ENCODE data around the gene ANGEL2.

ANGEL2 gene

DNA sequence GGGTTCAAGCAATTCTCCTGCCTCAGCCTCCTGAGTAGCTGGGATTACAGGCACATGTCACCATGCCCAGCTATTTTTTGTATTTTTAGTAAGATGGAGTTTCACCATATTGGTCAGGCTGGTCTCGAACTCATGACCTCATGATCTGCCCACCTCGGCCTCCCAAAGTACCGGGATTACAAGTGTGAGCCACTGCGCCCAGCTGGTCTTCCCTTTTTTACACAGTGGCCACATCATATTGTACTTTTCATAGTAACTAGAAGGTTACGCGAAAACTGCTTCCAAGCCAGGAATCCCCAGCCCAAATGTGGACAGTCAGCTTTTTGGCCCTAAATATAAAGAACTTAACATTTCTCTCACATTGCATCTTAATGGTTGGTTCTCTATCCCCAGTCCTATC, 61.2 kb downstream of the ANGEL2 start:
- Histone ChIP-seq H3K79me1 (ENCODE audit: low read length) (peaks cover 7% of the 10 kb centered on the region), H2BK120ac (ENCODE audit: insufficient read depth, low read length, poor library complexity) (no peak overlapping the region), H3K27me3 (ENCODE audit: insufficient read depth, low read length) (peaks cover 8% of the 10 kb centered on the region), H3K14ac (ENCODE audit: low read length) (no peak overlapping the region), H3K9ac (ENCODE audit: low read length) (no peak overlapping the region), H3K27ac (ENCODE audit: low read depth, low read length) (no peak overlapping the region), H3K36me3 (ENCODE audit: control insufficient read depth in 1 of 2, insufficient read depth in 2 of 2, low read length in 2 of 2) (no peaks in the 10 kb centered on the region), H3K79me2 (ENCODE audit: control insufficient read depth, insufficient read depth, low read length, poor library complexity) (peaks cover 2% of the 10 kb centered on the region), H3K18ac (ENCODE audit: low read length) (no peak overlapping the region), H2AK5ac (ENCODE audit: low read length) (no peak overlapping the region), H4K8ac (ENCODE audit: low read depth, low read length) (no peak overlapping the region), H4K12ac (ENCODE audit: low read depth, low read length) (no peak overlapping the region), H3K4ac (ENCODE audit: low read depth, low read length) (no peak overlapping the region), H2BK5ac (ENCODE audit: low read depth, low read length, poor library complexity) (no peak overlapping the region), H2AFZ (ENCODE audit: insufficient read depth, low read length, poor library complexity) (no peak overlapping the region), H3K23ac (ENCODE audit: low read length) (no peak overlapping the region), H3K9me3 (ENCODE audit: insufficient read depth, low read depth, low read length) (no peaks in the 10 kb centered on the region), H4K91ac (ENCODE audit: low read depth, low read length) (no peak overlapping the region), H3K4me2 (ENCODE audit: low read length) (no peak overlapping the region), H3K4me1 (ENCODE audit: control insufficient read depth in 1 of 2, insufficient read depth in 2 of 2, low read length in 2 of 2) (peaks cover 15 to 23% of the 10 kb centered on the region in 2 experiments), H2BK12ac (ENCODE audit: low read length) (no peak overlapping the region), H3K4me3 (ENCODE audit: low read depth, low read length) (no peak overlapping the region)
- WGBS (ENCODE audit: extremely low coverage, insufficient coverage, insufficient read length), result no CpG with 5 or more reads among the region's 6 CpGs
- DNase-seq, result no peak

- Histone ChIP-seq H3K36me3 (ENCODE audit: control insufficient read depth in 1 of 2, insufficient read depth in 2 of 2, low read length in 2 of 2) (no peaks in the 10 kb centered on the region), H4K12ac (ENCODE audit: low read depth, low read length) (no peak overlapping the region), H3K14ac (ENCODE audit: low read length) (no peak overlapping the region), H3K9me3 (ENCODE audit: insufficient read depth, low read depth, low read length) (no peaks in the 10 kb centered on the region), H3K27ac (ENCODE audit: low read depth, low read length) (no peak overlapping the region), H3K27me3 (ENCODE audit: insufficient read depth, low read length) (peaks cover 8% of the 10 kb centered on the region), H4K8ac (ENCODE audit: low read depth, low read length) (no peak overlapping the region), H3K4me2 (ENCODE audit: low read length) (no peak overlapping the region), H2BK5ac (ENCODE audit: low read depth, low read length, poor library complexity) (no peak overlapping the region), H2BK12ac (ENCODE audit: low read length) (no peak overlapping the region), H3K79me1 (ENCODE audit: low read length) (peaks cover 7% of the 10 kb centered on the region), H3K23ac (ENCODE audit: low read length) (no peak overlapping the region), H4K91ac (ENCODE audit: low read depth, low read length) (no peak overlapping the region), H3K9ac (ENCODE audit: low read length) (no peak overlapping the region), H2AFZ (ENCODE audit: insufficient read depth, low read length, poor library complexity) (no peak overlapping the region), H3K4me3 (ENCODE audit: low read depth, low read length) (no peak overlapping the region), H2AK5ac (ENCODE audit: low read length) (no peak overlapping the region), H3K79me2 (ENCODE audit: control insufficient read depth, insufficient read depth, low read length, poor library complexity) (peaks cover 2% of the 10 kb centered on the region), H3K4ac (ENCODE audit: low read depth, low read length) (no peak overlapping the region), H3K4me1 (ENCODE audit: control insufficient read depth in 1 of 2, insufficient read depth in 2 of 2, low read length in 2 of 2) (peaks cover 11 to 17% of the 10 kb centered on the region in 2 experiments), H3K18ac (ENCODE audit: low read length) (no peak overlapping the region), H2BK120ac (ENCODE audit: insufficient read depth, low read length, poor library complexity) (no peak overlapping the region)
- no CpG with 5 or more reads among the region's 3 CpGs for WGBS (ENCODE audit: extremely low coverage, insufficient coverage, insufficient read length)
- no peak for DNase-seq
These were observed 62.3 kb downstream of the ANGEL2 start for GRCh38 chr1:212953321-212953720.

- Histone ChIP-seq H2BK120ac (ENCODE audit: insufficient read depth, low read length, poor library complexity) (no peak overlapping the region), H2BK5ac (ENCODE audit: low read depth, low read length, poor library complexity) (no peak overlapping the region), H3K27me3 (ENCODE audit: insufficient read depth, low read length) (peaks cover 8% of the 10 kb centered on the region), H3K9me3 (ENCODE audit: insufficient read depth, low read depth, low read length) (no peaks in the 10 kb centered on the region), H3K14ac (ENCODE audit: low read length) (no peak overlapping the region), H3K27ac (ENCODE audit: low read depth, low read length) (no peak overlapping the region), H3K9ac (ENCODE audit: low read length) (no peak overlapping the region), H3K36me3 (ENCODE audit: control insufficient read depth in 1 of 2, insufficient read depth in 2 of 2, low read length in 2 of 2) (no peaks in the 10 kb centered on the region), H3K23ac (ENCODE audit: low read length) (no peak overlapping the region), H2AFZ (ENCODE audit: insufficient read depth, low read length, poor library complexity) (no peak overlapping the region), H3K4ac (ENCODE audit: low read depth, low read length) (no peak overlapping the region), H2AK5ac (ENCODE audit: low read length) (no peak overlapping the region), H4K8ac (ENCODE audit: low read depth, low read length) (no peak overlapping the region), H3K79me1 (ENCODE audit: low read length) (peaks cover 3% of the 10 kb centered on the region), H3K4me2 (ENCODE audit: low read length) (no peak overlapping the region), H3K79me2 (ENCODE audit: control insufficient read depth, insufficient read depth, low read length, poor library complexity) (peaks cover 2% of the 10 kb centered on the region), H4K91ac (ENCODE audit: low read depth, low read length) (no peak overlapping the region), H3K4me1 (ENCODE audit: control insufficient read depth in 1 of 2, insufficient read depth in 2 of 2, low read length in 2 of 2) (peaks cover 4 to 10% of the 10 kb centered on the region in 2 experiments), H3K18ac (ENCODE audit: low read length) (no peak overlapping the region), H2BK12ac (ENCODE audit: low read length) (no peak overlapping the region), H3K4me3 (ENCODE audit: low read depth, low read length) (no peak overlapping the region), H4K12ac (ENCODE audit: low read depth, low read length) (no peak overlapping the region)
- no CpG with 5 or more reads among the region's 8 CpGs for WGBS (ENCODE audit: extremely low coverage, insufficient coverage, insufficient read length)
- DNase-seq, result no peak
These were observed 63.1 kb downstream of the ANGEL2 start for GRCh38 chr1:212952641-212952976.

- H4K12ac ChIP-seq (ENCODE audit: low read depth, low read length), result no peak overlapping the region
- H3K4ac ChIP-seq (ENCODE audit: low read depth, low read length), result no peak overlapping the region
- no peak overlapping the region for H3K4me3 ChIP-seq (ENCODE audit: low read depth, low read length)
- no peak overlapping the region for H2AK5ac ChIP-seq (ENCODE audit: low read length)
- no peak overlapping the region for H3K23ac ChIP-seq (ENCODE audit: low read length)
- no peak overlapping the region for H3K18ac ChIP-seq (ENCODE audit: low read length)
- H2AFZ ChIP-seq (ENCODE audit: insufficient read depth, low read length, poor library complexity), result no peak overlapping the region
- H3K4me2 ChIP-seq (ENCODE audit: low read length), result peak overlapping the region; percentile 65
- no CpG with 5 or more reads among the region's 4 CpGs for WGBS (ENCODE audit: extremely low coverage, insufficient coverage, insufficient read length)
- H3K14ac ChIP-seq (ENCODE audit: low read length), result no peak overlapping the region
- H3K27me3 ChIP-seq (ENCODE audit: insufficient read depth, low read length), result peaks cover 8% of the 10 kb centered on the region
- no peaks in the 10 kb centered on the region for H3K36me3 ChIP-seq (ENCODE audit: control insufficient read depth in 1 of 2, insufficient read depth in 2 of 2, low read length in 2 of 2)
- no peaks in the 10 kb centered on the region for H3K9me3 ChIP-seq (ENCODE audit: insufficient read depth, low read depth, low read length)
- peaks cover 4 to 10% of the 10 kb centered on the region in 2 experiments for H3K4me1 ChIP-seq (ENCODE audit: control insufficient read depth in 1 of 2, insufficient read depth in 2 of 2, low read length in 2 of 2)
- no peak overlapping the region for H2BK12ac ChIP-seq (ENCODE audit: low read length)
- H3K79me1 ChIP-seq (ENCODE audit: low read length), result peaks cover 3% of the 10 kb centered on the region
- H2BK5ac ChIP-seq (ENCODE audit: low read depth, low read length, poor library complexity), result no peak overlapping the region
- H3K9ac ChIP-seq (ENCODE audit: low read length), result no peak overlapping the region
- no peak for DNase-seq
- no peak overlapping the region for H4K8ac ChIP-seq (ENCODE audit: low read depth, low read length)
- peaks cover 2% of the 10 kb centered on the region for H3K79me2 ChIP-seq (ENCODE audit: control insufficient read depth, insufficient read depth, low read length, poor library complexity)
- no peak overlapping the region for H4K91ac ChIP-seq (ENCODE audit: low read depth, low read length)
- H3K27ac ChIP-seq (ENCODE audit: low read depth, low read length), result no peak overlapping the region
- H2BK120ac ChIP-seq (ENCODE audit: insufficient read depth, low read length, poor library complexity), result no peak overlapping the region
These were observed 63.6 kb downstream of the ANGEL2 start for GRCh38 chr1:212951947-212952640.
